Non-pigmented ciliary epithelial cell (primary cell): ENCODE results near the gene HNRNPU.

ENCODE experiments used
- DNase-seq: peaks from one replicate; pipeline ENCODE4 v3.0.0-alpha.2; 2010; ENCODE audit warnings: low read depth

HNRNPU gene

GRCh38 chr1:244864253-244865027 is at the start of gene HNRNPU:
Gene HNRNPU (minus strand): TSS chr1:244864543. CDS start chr1:244864307, 236 bp downstream.
- peak; percentile 81 for DNase-seq

GRCh38 chr1:244913806-244914205 is 49.5 kb upstream of the HNRNPU start:
- no peak for DNase-seq

GRCh38 chr1:244904119-244904518 is 39.8 kb upstream of the HNRNPU start:
- no peak for DNase-seq

GRCh38 chr1:244901400-244902015 is 37.2 kb upstream of the HNRNPU start:
- no peak for DNase-seq

- no peak for DNase-seq
These were observed 33.3 kb upstream of the HNRNPU start for GRCh38 chr1:244897476-244898254.

GRCh38 chr1:244896550-244896949 is 32.2 kb upstream of the HNRNPU start:
- DNase-seq = peak; percentile 42

- no peak for DNase-seq
These were observed 29.5 kb upstream of the HNRNPU start for GRCh38 chr1:244893836-244894235.

GRCh38 chr1:244887281-244887680 is 22.9 kb upstream of the HNRNPU start:
- DNase-seq = no peak

GRCh38 chr1:244881552-244882280 is 17.4 kb upstream of the HNRNPU start:
- DNase-seq = no peak

GRCh38 chr1:244878681-244879080 is 14.3 kb upstream of the HNRNPU start:
- DNase-seq = no peak

- DNase-seq = no peak
These were observed 12.0 kb upstream of the HNRNPU start for GRCh38 chr1:244876228-244876910.

- no peak for DNase-seq
These were observed 10.7 kb upstream of the HNRNPU start for GRCh38 chr1:244874974-244875579.

- no peak for DNase-seq
These were observed 5.6 kb upstream of the HNRNPU start for GRCh38 chr1:244869950-244870349.

GRCh38 chr1:244869364-244869827 is 5.1 kb upstream of the HNRNPU start:
- no peak for DNase-seq

- no peak for DNase-seq
These were observed 4.4 kb upstream of the HNRNPU start for GRCh38 chr1:244868484-244869363.

- no peak for DNase-seq
These were observed 2.0 kb upstream of the HNRNPU start for GRCh38 chr1:244866355-244866754.

- no peak for DNase-seq
These were observed 1.5 kb upstream of the HNRNPU start for GRCh38 chr1:244865820-244866219.

GRCh38 chr1:244865028-244865371 is 657 bp upstream of the HNRNPU start:
- DNase-seq = no peak

- DNase-seq = no peak
These were observed 671 bp downstream of the HNRNPU start for GRCh38 chr1:244863491-244864252.
